Esophagus (tissue), 2 donors: ENCODE measurements around the gene LRRC10B. TPM values are rescaled to one million over a fixed set of nuclear protein-coding genes. Genes with fewer than 3 reads are reported as not detected.

Experiments used
- H3K27ac ChIP-seq, 2 donors: one replicate each; pipeline ENCODE4 v1.5.1; 2013; ENCODE audit warnings: low read depth in 2 of 2, mild to moderate bottlenecking in 2 of 2, inconsistent platforms in 1 of 2, low read length in 1 of 2, moderate library complexity in 1 of 2
- H3K27me3 ChIP-seq, 2 donors: one replicate each; pipeline ENCODE4 v1.6.1; 2013; ENCODE audit warnings: low read length in 2 of 2, control low read depth in 1 of 2, mild to moderate bottlenecking in 1 of 2; ENCODE audit not compliant: insufficient read depth in 2 of 2, control insufficient read depth in 1 of 2
- H3K36me3 ChIP-seq, 2 donors: one replicate each; pipeline ENCODE4 v1.6.1; 2013; ENCODE audit warnings: low read length in 1 of 2; ENCODE audit not compliant: control insufficient read depth in 2 of 2, insufficient read depth in 2 of 2
- H3K4me1 ChIP-seq, 2 donors: one replicate each; pipeline ENCODE4 v1.6.1; 2013; ENCODE audit warnings: low read length in 1 of 2; ENCODE audit not compliant: control insufficient read depth in 2 of 2, insufficient read depth in 2 of 2
- H3K4me3 ChIP-seq, 2 donors: one replicate each; pipeline ENCODE4 v1.5.1; 2013; ENCODE audit warnings: low read length in 2 of 2, mild to moderate bottlenecking in 2 of 2, low read depth in 1 of 2, moderate library complexity in 1 of 2
- H3K9me3 ChIP-seq, 2 donors: one replicate each; pipeline ENCODE4 v1.6.1; 2013; ENCODE audit warnings: mild to moderate bottlenecking in 2 of 2, low read depth in 1 of 2, low read length in 1 of 2, moderate library complexity in 1 of 2; ENCODE audit not compliant: control insufficient read depth in 2 of 2, insufficient read depth in 1 of 2
- WGBS, 2 donors: extraction: QIAGEN DNeasy Blood & Tissue Kit; methylation state at CpG; one replicate each; pipeline ENCODE4 v1.1.7; 2013; 5-methylcytosine and 5-hydroxymethylcytosine counted together
- polyA plus RNA-seq, 2 donors: library from polyadenylated mRNA; stranded (reverse); fragments of 200-250 nt; gene quantifications; one replicate each; pipeline ENCODE4 v1.2.3, GENCODE V29; 2013
- donor health status: healthy with polysubstance abuse.
- donor health status: Bipolar disorder and iron deficiency.

LRRC10B gene
- polyA plus RNA-seq, 2 donors = 0.04 to 0.19 TPM

- Histone ChIP-seq H3K27ac (no peak overlapping the region), H3K4me1 (peaks cover 6 to 11% of the 10 kb centered on the region in 2 donors), H3K36me3 (no peaks in the 10 kb centered on the region), H3K4me3 (no peak overlapping the region), H3K9me3 (no peaks in the 10 kb centered on the region), H3K27me3 (peaks cover 3% of the 10 kb centered on the region in 2 donors)
- 37 to 40% methylated on average over 10 of the region's 10 CpGs for WGBS, 2 donors
Measured at GRCh38 chr11:61505640-61506155, 2.9 kb upstream of the LRRC10B start.

- H3K9me3 ChIP-seq = no peaks in the 10 kb centered on the region
- no peak overlapping the region for H3K4me3 ChIP-seq
- no peaks in the 10 kb centered on the region for H3K36me3 ChIP-seq
- 67 to 68% methylated on average over 14 of the region's 14 CpGs for WGBS, 2 donors
- peaks cover 6 to 11% of the 10 kb centered on the region in 2 donors for H3K4me1 ChIP-seq
- H3K27ac ChIP-seq = no peak overlapping the region
- H3K27me3 ChIP-seq = peaks cover 3% of the 10 kb centered on the region in 2 donors
Measured at GRCh38 chr11:61507012-61507768, 1.4 kb upstream of the LRRC10B start.

GRCh38 chr11:61509043-61510029 is 787 bp downstream of the LRRC10B start:
- Histone ChIP-seq H3K4me3 (peak overlapping the region in 1 of 2 donors; percentile 20), H3K27ac (no peak overlapping the region), H3K4me1 (peaks cover 10 to 11% of the 10 kb centered on the region in 2 donors), H3K36me3 (no peaks in the 10 kb centered on the region), H3K27me3 (peaks cover 3% of the 10 kb centered on the region in 2 donors), H3K9me3 (no peaks in the 10 kb centered on the region)
- WGBS, 2 donors = 6 to 7% methylated on average over 102 to 117 of the region's 117 CpGs

GRCh38 chr11:61510166-61510919 is 1.8 kb downstream of the LRRC10B start:
- no peaks in the 10 kb centered on the region for H3K36me3 ChIP-seq
- peaks cover 3% of the 10 kb centered on the region in 2 donors for H3K27me3 ChIP-seq
- peaks cover 10 to 11% of the 10 kb centered on the region in 2 donors for H3K4me1 ChIP-seq
- H3K9me3 ChIP-seq = no peaks in the 10 kb centered on the region
- no peak overlapping the region for H3K4me3 ChIP-seq
- H3K27ac ChIP-seq = no peak overlapping the region
- 83 to 86% methylated on average over 16 of the region's 16 CpGs for WGBS, 2 donors

GRCh38 chr11:61510974-61511373 is 2.4 kb downstream of the LRRC10B start:
- no peak overlapping the region for H3K4me3 ChIP-seq
- WGBS, 2 donors = 79 to 85% methylated on average over 14 of the region's 14 CpGs
- H3K9me3 ChIP-seq = no peaks in the 10 kb centered on the region
- H3K27ac ChIP-seq = no peak overlapping the region
- H3K27me3 ChIP-seq = peaks cover 3% of the 10 kb centered on the region in 2 donors
- H3K4me1 ChIP-seq = peaks cover 8 to 11% of the 10 kb centered on the region in 2 donors
- H3K36me3 ChIP-seq = no peaks in the 10 kb centered on the region

GRCh38 chr11:61511383-61511782 is 2.8 kb downstream of the LRRC10B start:
- Histone ChIP-seq H3K27me3 (peaks cover 3% of the 10 kb centered on the region in 2 donors), H3K27ac (no peak overlapping the region), H3K4me3 (no peak overlapping the region), H3K4me1 (peaks cover 8 to 11% of the 10 kb centered on the region in 2 donors), H3K9me3 (no peaks in the 10 kb centered on the region), H3K36me3 (no peaks in the 10 kb centered on the region)
- 61 to 69% methylated on average over 3 of the region's 3 CpGs for WGBS, 2 donors

GRCh38 chr11:61512435-61512834 is 3.9 kb downstream of the LRRC10B start:
- H3K27ac ChIP-seq = no peak overlapping the region
- H3K4me1 ChIP-seq = peaks cover 10 to 11% of the 10 kb centered on the region in 2 donors
- peaks cover 3% of the 10 kb centered on the region in 2 donors for H3K27me3 ChIP-seq
- H3K9me3 ChIP-seq = no peaks in the 10 kb centered on the region
- no peak overlapping the region for H3K4me3 ChIP-seq
- no peaks in the 10 kb centered on the region for H3K36me3 ChIP-seq
- 65 to 71% methylated on average over 4 of the region's 4 CpGs for WGBS, 2 donors

- H3K27ac ChIP-seq = no peak overlapping the region
Measured at GRCh38 chr11:61513143-61513765, 4.7 kb downstream of the LRRC10B start.

More at GRCh38 chr11:61513143-61513765, 4.7 kb downstream of the LRRC10B start:
- H3K27me3 ChIP-seq = peaks cover 3% of the 10 kb centered on the region in 2 donors
- 69 to 73% methylated on average over 11 of the region's 11 CpGs for WGBS, 2 donors
- H3K4me3 ChIP-seq = no peak overlapping the region
- H3K36me3 ChIP-seq = no peaks in the 10 kb centered on the region
- peaks cover 10% of the 10 kb centered on the region in 2 donors for H3K4me1 ChIP-seq
- H3K9me3 ChIP-seq = no peaks in the 10 kb centered on the region
